AG08396 (cell line): Measurements from ENCODE around the gene CCDC149.

ENCODE experiments used
- DNase-seq: peaks from one replicate; pipeline ENCODE4 v3.0.0; 2012; ENCODE audit warnings: low spot score, mixed read lengths

CCDC149 gene

GRCh38 chr4:24912252-24913118, at the start of gene CCDC149:
CCDC149 (minus strand) TSS chr4:24913042; CDS start chr4:24912864, 178 bp downstream.
- DNase-seq = peak; percentile 91

DNA sequence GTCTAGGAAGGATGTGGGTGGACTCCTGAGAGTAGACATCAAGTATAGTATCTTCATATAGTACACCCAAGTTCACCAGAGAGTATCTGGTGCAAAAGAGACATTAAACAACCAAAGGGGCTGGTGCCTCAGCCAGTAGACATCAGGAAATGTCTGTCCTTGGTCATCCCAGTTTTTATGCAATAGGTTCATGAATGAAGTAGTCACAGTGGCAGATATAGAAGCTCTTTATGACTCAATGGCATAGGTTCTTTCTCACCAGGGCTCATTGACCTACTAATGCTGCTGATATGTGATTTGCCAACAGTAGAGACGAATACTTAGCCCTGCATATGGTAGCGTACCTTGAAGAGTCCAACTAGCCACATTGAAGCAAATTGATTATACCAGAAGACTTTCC, 45.0 kb upstream of the CCDC149 start:
- no peak for DNase-seq

GRCh38 chr4:24956763-24957162, 43.9 kb upstream of the CCDC149 start:
- no peak for DNase-seq

DNA sequence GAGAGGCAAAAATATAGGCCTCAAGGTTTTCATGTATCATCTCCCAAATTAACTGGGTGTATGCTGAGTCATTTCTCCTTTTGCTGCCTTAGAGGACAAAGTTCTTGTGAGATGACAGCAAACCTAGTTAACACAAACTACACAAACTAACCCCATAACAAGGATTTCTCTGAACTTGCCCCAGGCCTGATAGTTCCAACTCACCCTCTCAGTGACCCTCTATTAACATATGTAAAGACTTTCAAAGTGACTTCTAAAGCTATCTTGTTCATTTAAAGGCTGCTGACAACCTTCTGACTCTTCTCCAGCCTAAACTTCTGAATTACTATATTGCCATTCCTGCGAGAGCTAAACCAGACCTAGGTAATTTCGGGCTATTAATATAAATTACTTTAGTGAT, 43.2 kb upstream of the CCDC149 start:
- DNase-seq = no peak

DNA sequence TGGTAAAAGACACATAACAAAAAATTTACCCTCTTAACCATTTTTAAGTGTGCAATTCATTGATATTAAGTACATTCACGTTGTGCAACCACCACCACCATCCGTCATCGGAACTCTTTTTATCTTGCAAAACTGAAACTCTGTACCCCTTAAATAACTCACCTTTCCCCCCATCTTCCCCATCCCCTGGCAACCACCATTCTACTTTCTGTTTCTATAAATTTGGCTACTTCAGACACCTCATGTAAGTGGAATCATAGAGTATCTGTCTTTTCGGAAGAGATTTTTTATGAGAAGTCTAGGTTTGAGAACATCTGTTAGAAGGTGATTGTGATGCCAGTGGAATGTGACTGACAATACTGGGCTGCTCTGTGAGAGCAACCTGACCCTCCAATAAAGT, 39.8 kb upstream of the CCDC149 start:
- DNase-seq = no peak

- no peak for DNase-seq
Measured at GRCh38 chr4:24949970-24950369, 37.1 kb upstream of the CCDC149 start.

DNA sequence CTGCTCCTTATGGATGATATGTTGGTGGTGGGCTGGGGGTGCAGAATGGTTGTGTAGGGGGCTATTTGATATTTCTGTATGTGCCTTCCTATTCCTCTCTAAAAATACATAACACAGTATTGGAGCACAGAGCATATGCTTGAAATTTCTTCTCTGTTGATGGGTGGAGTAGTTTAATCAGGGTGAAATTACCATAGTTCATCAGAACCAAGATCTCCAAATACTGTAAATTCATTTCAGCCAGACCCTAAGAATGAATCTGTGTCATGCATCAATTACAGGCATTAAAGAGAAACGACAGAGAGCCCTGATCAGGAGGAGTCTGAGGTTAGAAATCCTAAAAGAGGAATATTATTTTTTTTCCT, 25.1 kb upstream of the CCDC149 start:
- DNase-seq = no peak

DNA sequence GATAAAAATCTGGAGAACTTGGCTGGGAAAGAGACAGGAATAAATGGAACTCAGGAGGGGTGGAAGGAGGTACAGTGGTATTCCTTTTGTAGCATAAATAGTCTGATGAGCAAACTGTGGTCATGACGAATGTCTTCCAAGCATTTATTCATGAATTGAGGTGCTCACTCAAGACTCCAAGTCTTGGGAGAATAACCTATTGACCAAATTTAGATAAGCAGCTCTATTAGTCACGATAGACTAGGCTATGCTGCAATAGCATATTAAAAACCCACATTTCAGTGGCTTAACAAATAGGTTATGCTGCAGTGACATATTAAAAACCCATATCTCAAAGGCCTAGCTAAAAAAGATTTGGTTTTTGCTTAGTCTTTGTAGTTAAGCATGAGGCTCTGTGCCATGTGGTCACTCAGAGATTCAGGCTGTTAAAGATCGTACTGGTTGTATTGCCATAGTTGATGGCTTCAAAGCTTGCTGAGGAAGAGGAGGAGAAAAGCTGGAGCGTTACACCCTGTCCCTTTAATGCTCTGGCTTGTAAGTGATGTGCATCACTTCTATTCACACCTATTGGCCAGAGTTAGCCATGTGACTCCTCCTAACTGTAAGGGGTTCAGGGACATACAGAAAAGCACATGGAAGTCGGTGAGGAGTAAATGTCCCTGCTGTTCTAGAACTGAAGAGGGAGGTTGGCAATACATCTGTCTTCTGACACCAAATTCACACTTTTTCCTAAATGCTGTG, 24.5 kb upstream of the CCDC149 start:
- DNase-seq = no peak

DNA sequence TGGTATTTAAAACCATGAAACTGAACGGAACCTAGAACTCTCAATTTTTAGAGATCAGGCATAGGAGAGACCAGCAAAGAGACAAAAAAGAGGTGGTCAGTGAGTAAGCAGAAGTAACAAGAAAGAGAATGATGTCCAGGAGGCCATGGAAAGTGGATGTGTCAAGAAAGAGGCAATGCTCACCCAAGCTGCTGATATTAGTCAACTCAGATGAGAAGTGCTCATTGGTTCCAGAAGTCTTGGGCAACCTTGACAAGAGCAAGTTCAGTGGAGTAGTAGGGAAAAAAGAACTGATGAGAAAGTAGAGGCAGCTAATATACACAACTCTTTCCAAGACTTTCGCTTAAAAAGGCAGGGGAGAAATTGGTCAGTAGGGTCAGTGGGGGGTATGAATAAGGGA, 23.0 kb upstream of the CCDC149 start:
- DNase-seq = no peak

DNA sequence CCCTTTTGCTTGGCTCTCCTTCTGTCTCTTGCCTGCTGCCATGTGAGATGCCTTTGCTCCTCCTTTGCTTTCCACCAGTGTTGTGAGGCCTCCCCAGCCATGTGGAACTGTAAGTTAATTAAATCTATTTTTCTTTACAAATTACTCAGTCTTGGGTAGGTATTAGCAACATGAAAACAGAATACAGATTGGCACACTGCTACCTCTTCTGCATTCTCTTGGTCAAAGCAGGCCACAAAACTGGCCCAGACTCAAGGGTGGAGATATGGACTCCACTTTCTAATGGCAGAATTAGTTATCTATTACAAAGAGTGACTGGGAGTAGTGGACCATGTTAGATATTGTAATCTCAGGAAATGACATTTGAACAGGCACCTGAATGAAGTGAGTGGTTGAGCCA, 21.5 kb upstream of the CCDC149 start:
- DNase-seq = no peak

GRCh38 chr4:24933684-24934275, 20.9 kb upstream of the CCDC149 start:
- DNase-seq = no peak

DNA sequence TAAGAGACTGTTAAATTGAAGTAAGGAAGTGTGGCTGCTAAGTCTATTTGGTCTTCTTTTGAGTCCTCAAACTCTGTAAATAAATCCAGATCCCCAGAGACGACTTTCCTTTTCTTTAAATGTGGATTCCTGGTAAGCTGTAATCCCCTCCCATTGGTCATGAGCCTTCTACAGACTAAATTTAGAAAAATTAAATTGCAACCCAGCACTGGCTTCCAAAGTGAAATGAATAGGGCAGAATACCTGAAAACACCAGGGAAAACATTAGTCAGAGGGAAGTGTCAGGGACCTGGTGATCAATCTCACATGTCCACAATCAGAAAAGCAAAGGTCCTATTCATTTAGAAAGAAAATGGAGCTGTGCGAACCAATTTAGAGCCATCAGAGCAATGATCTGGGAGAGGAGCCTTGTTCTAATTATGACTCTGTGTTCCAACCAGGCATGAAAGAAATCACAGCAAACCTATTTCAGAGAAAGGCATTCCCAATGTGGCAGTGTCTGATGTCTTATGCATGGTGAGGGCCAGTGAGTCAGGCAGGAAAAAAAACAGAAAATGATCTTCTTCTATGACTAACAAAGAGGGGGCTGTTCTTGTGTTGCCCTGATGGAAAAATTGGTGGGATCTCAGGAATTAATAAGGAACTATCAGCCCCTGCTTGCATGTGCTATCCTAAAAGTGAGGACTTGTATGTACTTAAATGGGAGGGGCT, 19.8 kb upstream of the CCDC149 start:
- DNase-seq = no peak

GRCh38 chr4:24930151-24930550, 17.3 kb upstream of the CCDC149 start:
- DNase-seq = no peak

DNA sequence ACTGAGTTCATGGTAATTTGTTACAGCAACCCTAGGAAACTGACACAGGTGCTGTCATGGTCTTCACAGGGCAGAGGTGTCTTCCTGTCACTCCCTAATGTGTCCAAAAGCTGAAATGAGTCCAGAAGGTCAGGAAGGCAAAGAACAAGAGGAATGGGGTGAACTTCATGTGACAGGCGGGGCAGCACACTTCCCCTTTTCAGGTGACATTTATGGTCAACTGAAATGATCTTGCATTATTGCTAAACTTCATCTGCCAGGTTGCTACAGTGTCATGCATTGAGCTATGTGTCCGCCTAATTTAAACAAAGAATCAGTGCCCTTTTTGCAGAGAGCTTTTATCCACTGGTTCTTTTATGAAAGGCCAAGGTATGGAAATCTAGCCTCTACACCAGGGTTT, 15.9 kb upstream of the CCDC149 start:
- DNase-seq = no peak

- no peak for DNase-seq
Measured at GRCh38 chr4:24927049-24927448, 14.2 kb upstream of the CCDC149 start.

- DNase-seq = peak; percentile 82
Measured at GRCh38 chr4:24924309-24924781, 11.5 kb upstream of the CCDC149 start.

- DNase-seq = no peak
Measured at GRCh38 chr4:24923550-24923949, 10.7 kb upstream of the CCDC149 start.

- no peak for DNase-seq
Measured at GRCh38 chr4:24923002-24923401, 10.2 kb upstream of the CCDC149 start.

DNA sequence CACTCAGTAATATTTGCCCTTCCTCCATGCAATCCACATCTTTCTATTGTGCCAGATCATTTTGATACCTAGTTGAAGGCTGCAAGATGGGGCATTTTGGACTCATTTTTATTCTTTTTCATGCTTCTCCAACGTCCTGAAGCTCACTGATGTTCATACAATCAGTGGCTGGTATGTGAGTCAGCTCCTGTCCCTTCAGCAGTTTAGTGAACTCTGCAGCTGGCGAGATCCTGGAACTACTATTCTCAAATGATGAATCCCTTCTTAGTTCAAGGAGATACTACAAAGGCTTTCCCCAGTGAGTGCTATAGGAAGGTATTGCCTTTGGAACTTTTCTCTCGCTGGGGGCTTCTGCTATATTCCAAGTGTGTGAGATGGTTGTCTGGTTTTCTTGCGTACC, 9.6 kb upstream of the CCDC149 start:
- peak; percentile 35 for DNase-seq

DNA sequence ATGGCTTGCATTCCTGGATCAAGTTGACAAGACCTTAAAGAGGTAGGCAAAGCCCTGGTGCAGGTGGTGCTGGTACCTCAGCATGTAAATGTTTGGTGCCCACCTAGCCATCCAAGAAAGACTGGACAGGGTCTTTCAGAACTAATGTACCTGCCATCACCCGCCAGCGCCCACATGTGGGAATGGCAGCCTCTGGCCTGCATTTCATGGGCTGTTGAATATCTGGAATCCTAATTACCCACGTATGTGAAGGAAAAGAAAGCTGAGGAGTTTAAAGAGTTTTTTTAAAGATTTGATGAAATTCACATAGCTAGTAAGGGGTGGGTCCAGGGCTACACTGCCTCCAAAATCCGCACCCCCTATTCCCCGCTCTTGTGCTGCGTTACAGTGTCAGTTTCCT, 8.6 kb upstream of the CCDC149 start:
- DNase-seq = no peak

GRCh38 chr4:24920008-24920407, 7.2 kb upstream of the CCDC149 start:
- no peak for DNase-seq
